Measurements from ENCODE around the gene CTSE.

The CTSE gene

GRCh38 chr1:205961405-205961804 is 62.3 kb downstream of the CTSE start:
- no peak overlapping the region for H3K27ac ChIP-seq (replicated peaks)
- no peak for DNase-seq (ENCODE audit: low read depth in 1 of 2, low spot score in 1 of 2)
- TF ChIP-seq REST (IDR thresholded peaks at IDR 0.05; ENCODE audit: insufficient replicate concordance, low read depth): no peak
- TF ChIP-seq POLR2AphosphoS5 (IDR thresholded peaks at IDR 0.05; ENCODE audit: low read depth): no peak
- no peak for TF ChIP-seq GABPA (IDR thresholded peaks at IDR 0.05; ENCODE audit: low read depth)
- TF ChIP-seq, protein P1, sequence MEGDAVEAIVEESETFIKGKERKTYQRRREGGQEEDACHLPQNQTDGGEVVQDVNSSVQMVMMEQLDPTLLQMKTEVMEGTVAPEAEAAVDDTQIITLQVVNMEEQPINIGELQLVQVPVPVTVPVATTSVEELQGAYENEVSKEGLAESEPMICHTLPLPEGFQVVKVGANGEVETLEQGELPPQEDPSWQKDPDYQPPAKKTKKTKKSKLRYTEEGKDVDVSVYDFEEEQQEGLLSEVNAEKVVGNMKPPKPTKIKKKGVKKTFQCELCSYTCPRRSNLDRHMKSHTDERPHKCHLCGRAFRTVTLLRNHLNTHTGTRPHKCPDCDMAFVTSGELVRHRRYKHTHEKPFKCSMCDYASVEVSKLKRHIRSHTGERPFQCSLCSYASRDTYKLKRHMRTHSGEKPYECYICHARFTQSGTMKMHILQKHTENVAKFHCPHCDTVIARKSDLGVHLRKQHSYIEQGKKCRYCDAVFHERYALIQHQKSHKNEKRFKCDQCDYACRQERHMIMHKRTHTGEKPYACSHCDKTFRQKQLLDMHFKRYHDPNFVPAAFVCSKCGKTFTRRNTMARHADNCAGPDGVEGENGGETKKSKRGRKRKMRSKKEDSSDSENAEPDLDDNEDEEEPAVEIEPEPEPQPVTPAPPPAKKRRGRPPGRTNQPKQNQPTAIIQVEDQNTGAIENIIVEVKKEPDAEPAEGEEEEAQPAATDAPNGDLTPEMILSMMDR (IDR thresholded peaks at IDR 0.05; ENCODE audit: insufficient read depth, low read length): no peak
- no peak for TF ChIP-seq SPI1 (IDR thresholded peaks at IDR 0.05; ENCODE audit: borderline replicate concordance, low read depth)
- no peak overlapping the region for H3K4me3 ChIP-seq (replicated peaks; ENCODE audit: insufficient read depth, low read length)
- no peaks in the 10 kb centered on the region for H3K27me3 ChIP-seq (ENCODE audit: insufficient read depth, poor library complexity, severe bottlenecking)

DNA sequence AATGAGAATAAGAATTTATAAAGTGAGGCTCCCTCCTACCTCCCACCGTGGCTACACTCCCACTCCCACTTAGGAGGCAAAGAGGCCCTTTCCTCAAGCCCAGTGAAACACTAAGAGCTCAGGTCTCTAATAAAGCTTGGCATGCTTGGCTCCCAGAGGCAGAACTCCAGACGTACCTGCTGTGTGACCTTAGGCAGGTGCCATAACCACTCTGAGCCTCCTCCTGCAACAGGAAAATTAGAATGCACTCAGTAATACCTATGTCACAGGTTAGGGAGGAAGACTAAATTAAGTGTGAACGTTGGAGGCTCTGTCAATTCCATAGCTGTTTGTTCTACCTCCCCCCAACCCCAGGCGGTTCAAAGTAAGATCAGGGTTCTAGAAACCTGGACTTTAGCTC is 63.9 kb downstream of the CTSE start:
- TF ChIP-seq, protein P1 (IDR thresholded peaks at IDR 0.05; ENCODE audit: insufficient read depth, low read length): no peak
- TF ChIP-seq POLR2AphosphoS5 (IDR thresholded peaks at IDR 0.05; ENCODE audit: low read depth): no peak
- no peak for TF ChIP-seq REST (IDR thresholded peaks at IDR 0.05; ENCODE audit: insufficient replicate concordance, low read depth)
- no peak for TF ChIP-seq GABPA (IDR thresholded peaks at IDR 0.05; ENCODE audit: low read depth)
- no peak for TF ChIP-seq SPI1 (IDR thresholded peaks at IDR 0.05; ENCODE audit: borderline replicate concordance, low read depth)
- no peak overlapping the region for H3K4me3 ChIP-seq (replicated peaks; ENCODE audit: insufficient read depth, low read length)

More for the DNA sequence above, 63.9 kb downstream of the CTSE start:
- Histone ChIP-seq H3K27me3 (ENCODE audit: insufficient read depth, poor library complexity, severe bottlenecking) (peaks cover 2% of the 10 kb centered on the region), H3K27ac (replicated peaks) (no peak overlapping the region)
- DNase-seq (ENCODE audit: low read depth in 1 of 2, low spot score in 1 of 2): no peak
